NCI-H2196 treated with DMSO at 0.1 percent for 48 hours (cell line): ENCODE data around the gene PEX14.
"Not testable (repeated sequence)": the region's sequence is repeated elsewhere in the genome, so short reads cannot be mapped to it uniquely, and the experiment has no call there.

Source experiments
- DNase-seq: peaks from one replicate; lab custom pipeline; 2025; ENCODE audit not compliant: unreplicated experiment; lab: John Stamatoyannopoulos, UW

The PEX14 gene

GRCh38 chr1:10474613-10475507, at the start of gene PEX14:
PEX14 (plus strand) TSS chr1:10474950; CDS start chr1:10474967, 17 bp downstream.
- peak; percentile 82 for DNase-seq

GRCh38 chr1:10425826-10426534, 48.8 kb upstream of the PEX14 start:
- DNase-seq, result not testable (repeated sequence)

- DNase-seq, result not testable (repeated sequence)
Observed at GRCh38 chr1:10426535-10426848, 48.3 kb upstream of the PEX14 start.

- DNase-seq, result no peak
Observed at GRCh38 chr1:10428984-10429383, 45.8 kb upstream of the PEX14 start.

- DNase-seq, result no peak
Observed at GRCh38 chr1:10429868-10430215, 44.9 kb upstream of the PEX14 start.

GRCh38 chr1:10430216-10431069, 44.3 kb upstream of the PEX14 start, which contains the start of gene CENPS:
CENPS (plus strand) TSS chr1:10430433; CDS start chr1:10430518, 85 bp downstream.
- DNase-seq, result peak; percentile 86

GRCh38 chr1:10431070-10431730, 43.5 kb upstream of the PEX14 start:
- DNase-seq, result no peak

GRCh38 chr1:10432910-10433700, 41.6 kb upstream of the PEX14 start:
- DNase-seq, result no peak

- no peak for DNase-seq
Observed at GRCh38 chr1:10433790-10434189, 41.0 kb upstream of the PEX14 start.

- no peak for DNase-seq
Observed at GRCh38 chr1:10434590-10434989, 40.2 kb upstream of the PEX14 start.

- DNase-seq, result no peak
Observed at GRCh38 chr1:10437052-10437451, 37.7 kb upstream of the PEX14 start.

GRCh38 chr1:10438677-10439163, 36.0 kb upstream of the PEX14 start:
- DNase-seq, result no peak

- no peak for DNase-seq
Observed at GRCh38 chr1:10440305-10440704, 34.4 kb upstream of the PEX14 start.

- DNase-seq, result no peak
Observed at GRCh38 chr1:10440794-10441193, 34.0 kb upstream of the PEX14 start.

GRCh38 chr1:10444248-10444647, 30.5 kb upstream of the PEX14 start:
- no peak for DNase-seq

GRCh38 chr1:10444795-10445397, 29.9 kb upstream of the PEX14 start:
- no peak for DNase-seq

- no peak for DNase-seq
Observed at GRCh38 chr1:10446790-10447422, 27.8 kb upstream of the PEX14 start.

- DNase-seq, result no peak
Observed at GRCh38 chr1:10449751-10450150, 25.0 kb upstream of the PEX14 start, which contains the start of gene CORT. CORT (plus strand) TSS chr1:10450031; CDS start chr1:10450224, 193 bp downstream.
